Fibroblast of mammary gland (primary cell): ENCODE data around the gene IRAK2.

Experiments
- DNase-seq: peaks from one replicate; pipeline ENCODE4 v3.0.0-alpha.2; 2010; ENCODE audit warnings: low read depth
- H3K4me3 ChIP-seq: 2 replicates; pipeline ENCODE4 v1.5.1; 2011; ENCODE audit warnings: low read depth, mild to moderate bottlenecking, low read length, moderate library complexity; ENCODE audit not compliant: control insufficient read depth
- TF ChIP-seq, protein P1 (sequence below): conservative IDR thresholded peaks from 2 replicates; pipeline ENCODE4 v1.5.1; 2011; ENCODE audit warnings: low read depth, low read length, inconsistent platforms; ENCODE audit not compliant: control insufficient read depth, insufficient read depth

IRAK2 gene, protein sequence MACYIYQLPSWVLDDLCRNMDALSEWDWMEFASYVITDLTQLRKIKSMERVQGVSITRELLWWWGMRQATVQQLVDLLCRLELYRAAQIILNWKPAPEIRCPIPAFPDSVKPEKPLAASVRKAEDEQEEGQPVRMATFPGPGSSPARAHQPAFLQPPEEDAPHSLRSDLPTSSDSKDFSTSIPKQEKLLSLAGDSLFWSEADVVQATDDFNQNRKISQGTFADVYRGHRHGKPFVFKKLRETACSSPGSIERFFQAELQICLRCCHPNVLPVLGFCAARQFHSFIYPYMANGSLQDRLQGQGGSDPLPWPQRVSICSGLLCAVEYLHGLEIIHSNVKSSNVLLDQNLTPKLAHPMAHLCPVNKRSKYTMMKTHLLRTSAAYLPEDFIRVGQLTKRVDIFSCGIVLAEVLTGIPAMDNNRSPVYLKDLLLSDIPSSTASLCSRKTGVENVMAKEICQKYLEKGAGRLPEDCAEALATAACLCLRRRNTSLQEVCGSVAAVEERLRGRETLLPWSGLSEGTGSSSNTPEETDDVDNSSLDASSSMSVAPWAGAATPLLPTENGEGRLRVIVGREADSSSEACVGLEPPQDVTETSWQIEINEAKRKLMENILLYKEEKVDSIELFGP

DNA sequence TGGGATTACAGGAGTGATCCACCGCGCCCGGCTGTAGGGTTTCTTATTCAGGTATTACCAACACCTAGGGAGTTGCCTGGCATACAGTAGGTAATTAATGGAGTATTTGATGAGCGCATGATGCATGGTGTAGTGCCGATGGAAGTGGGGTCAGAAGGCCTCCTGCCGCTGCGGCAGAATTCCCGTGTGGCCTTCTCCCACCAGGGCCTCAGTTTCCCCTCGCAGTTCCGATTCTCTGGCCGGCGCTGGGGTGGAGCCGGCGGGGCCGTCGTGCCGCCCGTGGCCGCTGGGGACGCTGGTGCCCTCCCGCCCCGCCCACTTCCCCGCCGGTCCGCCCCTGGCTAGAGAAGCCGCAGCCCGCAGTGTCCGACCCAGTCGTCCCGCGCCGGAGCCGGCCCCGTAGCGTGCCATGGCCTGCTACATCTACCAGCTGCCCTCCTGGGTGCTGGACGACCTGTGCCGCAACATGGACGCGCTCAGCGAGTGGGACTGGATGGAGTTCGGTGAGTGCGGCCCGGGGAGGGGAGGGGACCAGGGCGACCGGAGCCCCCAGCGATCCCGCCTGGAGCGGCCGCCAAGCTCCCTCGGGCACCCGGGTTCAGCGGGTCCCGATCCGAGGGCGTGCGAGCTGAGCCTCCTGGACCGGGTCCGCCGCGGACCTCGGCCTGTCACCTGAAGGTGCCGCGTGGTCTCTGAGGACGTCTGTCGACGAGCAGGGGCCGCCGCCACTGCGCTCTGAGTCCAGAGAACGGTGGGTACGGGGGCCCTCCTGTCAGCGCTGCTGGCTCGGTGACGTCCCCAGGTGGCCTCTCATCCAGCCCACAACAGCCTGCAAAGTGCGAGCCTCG lies at the start of gene IRAK2:
IRAK2 (plus strand) TSS at position 374 of the 848 bp plus-strand sequence; CDS start at position 410, 36 bp downstream.
- peak within 1 kb of the TSS; percentile 75 for H3K4me3 ChIP-seq
- TF ChIP-seq, protein P1, sequence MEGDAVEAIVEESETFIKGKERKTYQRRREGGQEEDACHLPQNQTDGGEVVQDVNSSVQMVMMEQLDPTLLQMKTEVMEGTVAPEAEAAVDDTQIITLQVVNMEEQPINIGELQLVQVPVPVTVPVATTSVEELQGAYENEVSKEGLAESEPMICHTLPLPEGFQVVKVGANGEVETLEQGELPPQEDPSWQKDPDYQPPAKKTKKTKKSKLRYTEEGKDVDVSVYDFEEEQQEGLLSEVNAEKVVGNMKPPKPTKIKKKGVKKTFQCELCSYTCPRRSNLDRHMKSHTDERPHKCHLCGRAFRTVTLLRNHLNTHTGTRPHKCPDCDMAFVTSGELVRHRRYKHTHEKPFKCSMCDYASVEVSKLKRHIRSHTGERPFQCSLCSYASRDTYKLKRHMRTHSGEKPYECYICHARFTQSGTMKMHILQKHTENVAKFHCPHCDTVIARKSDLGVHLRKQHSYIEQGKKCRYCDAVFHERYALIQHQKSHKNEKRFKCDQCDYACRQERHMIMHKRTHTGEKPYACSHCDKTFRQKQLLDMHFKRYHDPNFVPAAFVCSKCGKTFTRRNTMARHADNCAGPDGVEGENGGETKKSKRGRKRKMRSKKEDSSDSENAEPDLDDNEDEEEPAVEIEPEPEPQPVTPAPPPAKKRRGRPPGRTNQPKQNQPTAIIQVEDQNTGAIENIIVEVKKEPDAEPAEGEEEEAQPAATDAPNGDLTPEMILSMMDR, result no peak
- peak; percentile 38 for DNase-seq

DNA sequence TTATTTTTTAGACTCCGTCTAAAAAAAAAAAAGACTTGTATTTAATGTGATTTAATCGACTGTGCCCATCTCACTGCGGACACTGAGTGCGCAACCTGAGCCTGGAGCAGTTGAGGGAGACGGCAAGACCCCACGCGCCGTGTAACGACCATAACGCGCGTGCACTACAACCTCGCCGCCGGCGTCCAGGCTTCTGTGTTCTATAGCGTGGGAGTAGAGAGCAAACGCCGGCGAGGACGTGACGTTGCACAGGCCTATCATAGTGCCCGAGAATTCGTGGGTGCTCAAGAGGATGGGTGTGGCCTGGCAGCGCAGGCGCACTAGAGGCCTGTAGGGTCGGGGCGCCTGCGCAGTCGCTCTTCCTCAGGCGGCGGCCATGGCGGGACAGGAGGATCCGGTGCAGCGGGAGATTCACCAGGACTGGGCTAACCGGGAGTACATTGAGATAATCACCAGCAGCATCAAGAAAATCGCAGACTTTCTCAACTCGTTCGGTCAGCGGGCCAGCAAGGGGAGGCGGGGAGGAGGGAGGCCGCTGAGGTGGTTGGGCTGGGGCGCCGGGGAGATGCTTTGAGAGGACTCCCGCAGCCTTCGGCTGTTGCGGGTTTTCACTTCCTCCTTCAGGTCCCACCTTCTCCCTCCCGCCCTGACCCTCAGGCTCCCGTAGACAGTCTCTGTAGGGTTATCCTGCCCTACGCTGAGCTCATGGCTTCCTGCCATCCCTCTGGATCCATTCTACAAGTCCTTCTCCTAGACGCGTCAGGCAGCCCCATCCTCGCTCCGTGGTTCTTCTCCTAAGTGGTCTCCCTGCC lies 49.2 kb upstream of the IRAK2 start, which contains the start of gene BRK1:
BRK1 (plus strand) TSS at position 350 of the 812 bp plus-strand sequence; CDS start at position 377, 27 bp downstream.
- H3K4me3 ChIP-seq, result peak within 1 kb of the TSS; percentile 90
- DNase-seq, result peak; percentile 96
- TF ChIP-seq, protein P1, result no peak

DNA sequence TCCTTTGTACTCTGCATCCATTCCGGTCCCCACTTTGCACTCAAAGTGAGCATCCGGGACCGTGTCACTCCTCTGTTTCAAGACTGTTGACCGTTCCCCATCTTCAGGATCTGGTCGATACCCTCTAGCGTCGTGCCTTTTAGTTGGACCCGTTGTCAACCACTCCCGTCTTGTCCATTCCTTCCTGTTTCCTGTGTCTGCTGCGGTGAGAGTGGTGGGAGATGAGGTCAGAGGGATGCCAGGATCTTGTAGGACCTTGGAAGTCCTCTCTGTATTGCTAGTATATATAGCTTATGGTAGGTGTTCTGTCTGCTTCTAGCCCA lies 48.6 kb upstream of the IRAK2 start:
- TF ChIP-seq, protein P1, result no peak

DNA sequence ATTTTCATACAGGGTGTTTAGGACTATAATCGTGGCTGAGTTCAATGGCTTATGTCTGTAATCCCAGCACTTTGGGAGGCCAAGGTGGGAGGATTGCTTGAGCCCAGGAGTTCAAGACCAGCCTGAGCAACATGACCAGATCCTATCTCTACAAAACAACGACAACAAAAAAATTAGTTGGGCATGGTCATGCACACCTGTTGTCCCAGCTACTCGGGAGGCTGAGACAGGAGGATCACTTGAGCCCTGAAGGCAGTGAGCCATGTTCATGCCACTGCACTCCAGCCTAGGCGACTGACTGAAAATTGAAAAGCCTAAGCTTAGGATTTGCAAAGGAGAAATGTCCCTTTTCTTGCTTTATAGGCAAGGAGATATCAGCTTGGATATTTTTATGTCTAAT lies 47.8 kb upstream of the IRAK2 start:
- no peak for DNase-seq
- H3K4me3 ChIP-seq, result no peak overlapping the region
- TF ChIP-seq, protein P1, result no peak

More for the DNA sequence above, 48.6 kb upstream of the IRAK2 start:
- peak overlapping the region; percentile 90 for H3K4me3 ChIP-seq
- DNase-seq, result peak; percentile 60

DNA sequence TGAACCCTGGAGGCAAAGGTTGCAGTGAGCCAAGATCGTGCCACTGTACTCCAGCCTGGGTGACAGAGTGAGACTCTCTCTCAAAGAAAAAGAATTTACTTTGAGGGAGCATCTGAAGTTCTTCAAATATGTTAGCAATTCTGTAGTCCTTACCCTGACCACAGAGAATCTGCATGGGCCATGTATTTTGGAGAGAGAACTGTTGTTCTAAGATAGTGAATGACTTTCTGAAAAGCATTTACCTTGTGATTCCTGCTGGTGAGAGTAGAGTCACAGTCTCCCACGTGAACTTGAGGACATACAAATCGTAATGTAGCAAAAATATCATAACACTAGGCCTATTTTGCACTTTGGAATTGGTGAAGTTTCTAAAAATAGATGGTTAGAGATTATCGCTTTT lies 45.3 kb upstream of the IRAK2 start:
- TF ChIP-seq, protein P1, result no peak
- H3K4me3 ChIP-seq, result no peak overlapping the region
- no peak for DNase-seq

DNA sequence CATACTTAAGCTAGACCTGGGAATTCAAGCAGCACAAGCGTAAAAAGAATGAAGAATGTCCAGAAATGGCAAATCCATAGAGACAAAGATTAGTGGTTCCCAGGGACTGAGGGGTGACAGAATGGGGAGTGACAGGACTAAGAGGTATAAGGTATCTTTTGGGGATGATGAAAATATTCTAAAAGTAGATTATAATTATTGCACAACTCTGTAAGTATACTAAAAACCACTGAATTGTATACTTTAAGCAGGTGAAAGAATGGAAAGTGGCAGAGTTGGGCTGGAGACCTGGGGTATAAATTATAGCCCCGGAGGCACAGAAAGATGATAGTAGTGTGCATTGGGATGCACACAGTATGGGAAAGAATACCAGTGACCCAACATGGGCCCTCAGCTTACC lies 43.7 kb upstream of the IRAK2 start:
- no peak for DNase-seq
- no peak overlapping the region for H3K4me3 ChIP-seq
- TF ChIP-seq, protein P1, result no peak
